Stimulated activated naive CD8-positive, alpha-beta T cell treated with anti-CD3 and anti-CD28 coated beads, Interleukin-15, amount 100 ng/mL, for 72 hours (primary cell): ENCODE measurements around the gene ERC2.

Experiments used
- ATAC-seq: fragments of 150-1000 bp; cut with Tn5 transposase; 2 replicates; pipeline ENCODE4 v1.10.0; 2021; ENCODE audit warnings: mild to moderate bottlenecking, moderate library complexity
- DNase-seq, 2 donors: peaks; one replicate each; pipeline ENCODE4 v3.0.0; 2021 to 2022
- H3K27ac Mint-ChIP-seq, 2 donors: one replicate each; pipeline ENCODE4 v1.8.0; 2022; ENCODE audit warnings: mild to moderate bottlenecking in 2 of 2, mixed read lengths in 2 of 2, moderate library complexity in 2 of 2
- H3K27me3 Mint-ChIP-seq: one replicate; pipeline ENCODE4 v1.8.0; 2022; ENCODE audit warnings: mixed read lengths
- H3K4me1 Mint-ChIP-seq: one replicate; pipeline ENCODE4 v1.8.0; 2022; ENCODE audit warnings: mild to moderate bottlenecking, mixed read lengths
- H3K4me3 Mint-ChIP-seq, 2 donors: one replicate each; pipeline ENCODE4 v1.8.0; 2022; ENCODE audit warnings: mild to moderate bottlenecking in 2 of 2, mixed read lengths in 2 of 2, moderate library complexity in 1 of 2
- H3K9me3 Mint-ChIP-seq, 2 donors: one replicate each; pipeline ENCODE4 v1.8.0; 2022; ENCODE audit warnings: mixed read lengths in 2 of 2

The ERC2 gene

DNA sequence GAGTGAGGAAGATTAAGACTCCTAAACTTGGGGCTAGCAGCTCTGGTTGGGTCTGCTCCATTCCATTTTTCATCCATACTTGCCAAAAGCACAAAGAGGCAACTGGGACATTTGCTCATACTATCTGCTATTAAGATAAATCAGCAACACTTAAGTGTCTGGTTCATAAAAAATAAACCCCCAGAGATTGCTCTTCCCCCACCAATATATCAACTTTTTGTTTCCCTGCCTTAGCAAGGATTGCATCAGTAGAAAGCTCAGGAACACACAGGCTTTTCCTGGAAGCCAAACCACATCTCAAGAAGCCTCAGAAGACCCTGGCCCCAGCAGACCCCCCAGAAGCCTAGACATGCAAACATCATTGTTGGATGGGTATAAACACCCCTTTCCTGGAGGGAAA, 748.8 kb downstream of the ERC2 start:
- H3K4me1 Mint-ChIP-seq = no peaks in the 10 kb centered on the region
- DNase-seq (no peak), ATAC-seq (no peak)
- peak overlapping the region in 1 of 2 donors; percentile 81 for H3K27ac Mint-ChIP-seq
- peaks cover 25% of the 10 kb centered on the region for H3K27me3 Mint-ChIP-seq
- no peak overlapping the region for H3K4me3 Mint-ChIP-seq
- no peaks in the 10 kb centered on the region for H3K9me3 Mint-ChIP-seq

DNA sequence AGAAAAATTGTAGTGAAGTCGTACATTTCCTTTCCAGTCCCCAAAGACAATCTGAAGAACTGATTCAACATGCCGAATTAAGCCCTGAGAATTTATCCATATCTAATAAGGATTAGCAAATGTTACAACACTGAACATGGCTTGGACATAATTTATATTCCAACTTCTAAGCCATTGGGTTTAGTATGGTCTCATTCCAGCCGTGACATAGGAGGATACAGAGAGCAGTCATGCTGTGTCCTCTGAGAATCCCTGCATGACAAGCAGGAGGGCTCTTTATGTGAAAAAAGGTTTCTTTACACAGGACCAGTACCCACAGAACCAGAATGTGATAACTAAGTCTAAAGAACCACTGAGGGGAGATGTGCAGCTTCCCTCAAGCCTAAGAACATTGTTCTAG, 749.3 kb downstream of the ERC2 start:
- no peaks in the 10 kb centered on the region for H3K9me3 Mint-ChIP-seq
- no peaks in the 10 kb centered on the region for H3K4me1 Mint-ChIP-seq
- peak overlapping the region in 1 of 2 donors; percentile 81 for H3K27ac Mint-ChIP-seq
- no peak overlapping the region for H3K4me3 Mint-ChIP-seq
- DNase-seq (no peak), ATAC-seq (no peak)
- H3K27me3 Mint-ChIP-seq = peaks cover 24% of the 10 kb centered on the region

- Mint-ChIP-seq H3K9me3 (no peaks in the 10 kb centered on the region), H3K27ac (peak overlapping the region in 1 of 2 donors; percentile 63), H3K27me3 (peaks cover 19% of the 10 kb centered on the region), H3K4me1 (no peaks in the 10 kb centered on the region), H3K4me3 (no peak overlapping the region)
- ATAC-seq = no peak
- DNase-seq = no peak
Measured at GRCh38 chr3:55718521-55718921, 749.7 kb downstream of the ERC2 start.

DNA sequence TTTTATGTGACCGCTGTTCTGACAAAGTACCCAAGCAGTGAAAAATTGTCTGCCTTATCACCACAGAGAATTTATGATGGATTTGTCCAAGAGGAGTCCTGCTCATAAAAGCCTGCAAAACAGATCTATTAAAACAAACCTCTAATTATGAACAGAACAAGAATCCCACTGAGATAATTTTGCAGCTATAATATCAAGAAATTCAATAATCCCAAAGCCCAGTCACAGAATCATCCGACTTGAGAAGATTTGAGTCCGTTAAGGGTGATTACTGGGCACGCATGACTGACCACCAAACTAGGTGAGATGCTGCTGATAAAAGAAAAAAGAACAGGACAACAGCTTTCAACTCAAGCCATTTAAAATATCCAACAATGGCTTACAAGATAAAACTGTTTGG, 750.2 kb downstream of the ERC2 start:
- ATAC-seq (no peak), DNase-seq (no peak)
- no peaks in the 10 kb centered on the region for H3K9me3 Mint-ChIP-seq
- H3K4me1 Mint-ChIP-seq = no peaks in the 10 kb centered on the region
- H3K4me3 Mint-ChIP-seq = no peak overlapping the region
- H3K27ac Mint-ChIP-seq = peak overlapping the region in 1 of 2 donors; percentile 82
- peaks cover 17% of the 10 kb centered on the region for H3K27me3 Mint-ChIP-seq

DNA sequence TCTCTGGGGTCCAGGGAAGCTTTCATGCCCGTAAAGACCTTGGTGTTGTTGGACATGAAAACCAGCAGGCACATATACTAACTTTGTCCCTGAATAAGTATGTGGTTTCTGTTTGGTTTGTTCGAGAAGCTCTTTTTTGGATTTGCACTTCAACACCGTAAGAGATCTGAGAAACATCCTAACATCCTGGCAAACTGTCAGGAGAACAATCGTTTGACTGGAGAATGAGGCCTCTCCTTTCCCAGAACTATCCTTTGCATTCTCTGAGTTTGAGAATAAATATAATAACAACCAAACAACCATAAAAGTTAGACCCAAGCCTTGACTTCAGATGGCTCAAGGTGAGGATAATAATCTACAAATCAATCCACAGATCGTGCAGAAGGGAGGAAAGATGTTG, 750.8 kb downstream of the ERC2 start:
- no peak for DNase-seq
- Mint-ChIP-seq H3K27me3 (peaks cover 12% of the 10 kb centered on the region), H3K27ac (peak overlapping the region; percentile 48 to 68), H3K4me3 (no peak overlapping the region), H3K9me3 (no peaks in the 10 kb centered on the region), H3K4me1 (no peaks in the 10 kb centered on the region)
- no peak for ATAC-seq

DNA sequence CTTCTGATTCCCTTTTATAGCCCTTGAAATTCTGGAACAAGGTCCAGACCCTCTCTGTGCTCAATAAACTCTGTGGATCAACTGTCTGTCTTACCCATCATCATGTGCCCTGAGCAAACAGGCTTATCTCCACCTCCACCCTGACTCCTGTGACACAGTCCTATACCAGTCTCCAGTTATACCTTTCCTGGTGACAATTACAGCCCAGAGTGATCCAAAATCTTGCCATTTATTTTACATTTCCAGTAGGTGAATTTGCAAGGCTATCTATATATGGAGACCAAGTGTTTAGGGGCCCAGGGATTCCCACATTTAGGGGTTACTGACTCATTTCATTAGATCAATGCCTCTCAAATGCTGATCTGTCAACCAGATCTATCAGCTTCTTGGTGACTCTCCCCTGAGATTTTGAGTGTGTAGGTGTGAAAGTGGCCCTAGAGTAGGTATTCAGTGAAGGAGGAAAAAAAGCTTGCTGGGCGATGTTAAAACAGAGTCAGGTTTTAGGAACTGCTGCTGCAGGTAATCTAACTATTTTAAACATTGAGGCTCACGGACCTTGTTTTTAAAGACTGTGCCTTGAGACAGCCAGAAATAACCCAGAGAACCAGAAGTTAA, 751.5 kb downstream of the ERC2 start:
- Mint-ChIP-seq H3K27ac (no peak overlapping the region), H3K9me3 (no peaks in the 10 kb centered on the region), H3K27me3 (peaks cover 9% of the 10 kb centered on the region), H3K4me3 (no peak overlapping the region), H3K4me1 (no peaks in the 10 kb centered on the region)
- DNase-seq (no peak), ATAC-seq (peak; percentile 28)

GRCh38 chr3:55716044-55716443, 752.2 kb downstream of the ERC2 start:
- peaks cover 9% of the 10 kb centered on the region for H3K27me3 Mint-ChIP-seq
- no peaks in the 10 kb centered on the region for H3K4me1 Mint-ChIP-seq
- no peak overlapping the region for H3K27ac Mint-ChIP-seq
- DNase-seq = no peak
- no peak for ATAC-seq
- H3K9me3 Mint-ChIP-seq = no peaks in the 10 kb centered on the region
- no peak overlapping the region for H3K4me3 Mint-ChIP-seq

- Mint-ChIP-seq H3K9me3 (peaks cover 0 to 8% of the 10 kb centered on the region in 2 donors), H3K4me3 (no peak overlapping the region), H3K27me3 (peaks cover 16% of the 10 kb centered on the region), H3K4me1 (no peaks in the 10 kb centered on the region), H3K27ac (no peak overlapping the region)
- ATAC-seq (no peak), DNase-seq (no peak)
Measured at GRCh38 chr3:55714057-55714456, 754.2 kb downstream of the ERC2 start.

- H3K9me3 Mint-ChIP-seq = peaks cover 0 to 8% of the 10 kb centered on the region in 2 donors
- H3K4me3 Mint-ChIP-seq = no peak overlapping the region
- no peak overlapping the region for H3K27ac Mint-ChIP-seq
- H3K4me1 Mint-ChIP-seq = no peaks in the 10 kb centered on the region
- ATAC-seq (no peak), DNase-seq (no peak)
- peaks cover 8% of the 10 kb centered on the region for H3K27me3 Mint-ChIP-seq
Measured at GRCh38 chr3:55711646-55712045, 756.6 kb downstream of the ERC2 start.

DNA sequence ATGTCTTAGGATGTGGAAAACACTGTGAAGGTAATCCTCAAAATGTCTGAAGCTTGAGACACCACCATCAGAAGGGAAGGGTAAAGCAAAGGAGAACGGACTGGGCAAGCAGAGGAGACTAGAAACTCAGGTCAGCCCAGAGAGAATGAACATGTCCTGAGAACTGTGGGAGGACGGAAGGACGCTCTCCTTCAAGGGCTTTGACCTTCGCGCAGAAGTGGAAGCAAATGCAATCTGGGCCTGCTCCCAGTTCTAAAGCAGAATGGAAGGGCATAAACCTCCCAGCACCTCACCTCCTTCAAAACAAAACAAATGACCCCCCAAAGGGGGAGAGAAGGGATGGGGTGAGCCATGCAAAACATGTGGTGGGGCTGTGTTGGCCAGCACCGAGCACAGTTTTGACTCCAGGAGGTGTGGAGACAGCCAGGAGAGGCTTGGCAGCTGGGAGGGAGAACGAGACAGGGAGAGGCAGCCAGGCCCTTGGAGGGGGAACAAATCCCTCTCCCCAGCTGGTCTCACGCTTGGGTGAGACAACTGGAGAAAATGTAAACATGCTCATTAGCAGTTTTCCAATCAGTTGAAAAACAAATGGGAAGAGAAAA, 758.8 kb downstream of the ERC2 start:
- Mint-ChIP-seq H3K4me1 (no peaks in the 10 kb centered on the region), H3K27me3 (peaks cover 8% of the 10 kb centered on the region), H3K27ac (peak overlapping the region in 1 of 2 donors; percentile 16), H3K4me3 (no peak overlapping the region), H3K9me3 (peaks cover 0 to 8% of the 10 kb centered on the region in 2 donors)
- no peak for DNase-seq
- no peak for ATAC-seq

DNA sequence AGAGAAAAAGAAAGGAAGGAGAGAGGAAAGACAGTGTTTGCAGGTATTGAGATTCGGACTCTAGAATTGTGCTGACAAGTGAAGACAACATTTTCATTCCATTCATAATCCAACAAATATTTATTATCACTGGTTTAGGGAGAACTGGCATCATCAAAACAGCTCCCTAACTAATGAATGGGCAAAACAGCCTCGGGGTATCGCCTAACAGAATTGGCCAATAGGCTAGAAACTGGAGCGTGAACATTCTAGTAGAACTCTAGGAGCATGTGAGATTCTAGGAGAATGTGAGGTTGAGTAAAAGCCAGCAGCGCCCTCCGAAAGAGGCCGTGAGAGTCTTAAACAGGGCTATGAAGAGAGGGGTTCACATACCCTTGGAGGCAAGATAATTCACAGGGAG, 759.3 kb downstream of the ERC2 start:
- H3K27me3 Mint-ChIP-seq = peaks cover 8% of the 10 kb centered on the region
- ATAC-seq (no peak), DNase-seq (no peak)
- H3K4me3 Mint-ChIP-seq = no peak overlapping the region
- no peak overlapping the region for H3K27ac Mint-ChIP-seq
- H3K9me3 Mint-ChIP-seq = peaks cover 0 to 8% of the 10 kb centered on the region in 2 donors
- H3K4me1 Mint-ChIP-seq = no peaks in the 10 kb centered on the region

DNA sequence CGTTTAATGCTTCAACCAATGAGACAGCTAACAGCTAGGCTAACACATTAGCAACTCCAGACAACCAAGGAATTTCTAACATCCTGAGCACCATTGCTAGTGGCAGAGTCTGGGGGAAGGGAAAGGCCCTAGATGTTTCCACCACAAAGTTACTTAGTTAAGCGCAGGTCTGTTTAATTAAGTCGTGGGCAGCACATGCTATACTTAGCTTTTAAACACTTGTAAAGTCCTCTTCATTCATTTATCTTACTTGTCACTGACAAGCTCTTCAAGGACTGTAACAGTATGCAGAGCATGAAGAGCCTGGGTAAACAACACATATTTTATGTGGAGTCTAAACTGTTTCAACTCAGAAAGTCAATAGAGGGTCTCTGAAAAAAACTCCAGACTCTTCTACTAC, 760.0 kb downstream of the ERC2 start:
- H3K4me1 Mint-ChIP-seq = no peaks in the 10 kb centered on the region
- H3K4me3 Mint-ChIP-seq = no peak overlapping the region
- ATAC-seq (no peak), DNase-seq (no peak)
- H3K27ac Mint-ChIP-seq = no peak overlapping the region
- H3K27me3 Mint-ChIP-seq = peaks cover 8% of the 10 kb centered on the region
- H3K9me3 Mint-ChIP-seq = peaks cover 0 to 8% of the 10 kb centered on the region in 2 donors

DNA sequence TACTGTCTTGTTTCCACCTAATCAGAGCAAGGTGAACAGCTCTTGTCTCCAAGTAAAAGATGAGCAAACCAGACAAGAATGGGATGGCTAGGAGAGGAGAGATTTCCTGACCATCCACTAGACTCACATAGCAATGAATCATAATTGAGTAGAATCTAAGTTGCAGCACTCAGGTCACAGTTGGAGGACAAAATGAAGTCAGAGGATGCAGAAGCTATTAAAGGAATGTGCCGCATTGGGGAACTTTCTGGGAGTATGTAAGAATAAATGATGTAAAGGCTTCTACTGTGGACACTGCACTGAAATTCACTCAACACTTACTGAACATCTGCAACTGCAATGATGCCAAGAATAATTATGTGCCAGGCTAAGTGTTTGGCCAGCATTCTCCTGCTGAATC, 763.7 kb downstream of the ERC2 start:
- Mint-ChIP-seq H3K4me1 (no peaks in the 10 kb centered on the region), H3K4me3 (no peak overlapping the region), H3K9me3 (peaks cover 0 to 8% of the 10 kb centered on the region in 2 donors), H3K27ac (peak overlapping the region in 1 of 2 donors; percentile 7), H3K27me3 (peaks cover 3% of the 10 kb centered on the region)
- ATAC-seq (no peak), DNase-seq (no peak)

- no peak for ATAC-seq
- DNase-seq = no peak
- peaks cover 0 to 7% of the 10 kb centered on the region in 2 donors for H3K9me3 Mint-ChIP-seq
- H3K27ac Mint-ChIP-seq = no peak overlapping the region
- H3K4me3 Mint-ChIP-seq = no peak overlapping the region
- H3K4me1 Mint-ChIP-seq = no peaks in the 10 kb centered on the region
- no peaks in the 10 kb centered on the region for H3K27me3 Mint-ChIP-seq
Measured at GRCh38 chr3:55702822-55703221, 765.4 kb downstream of the ERC2 start.

DNA sequence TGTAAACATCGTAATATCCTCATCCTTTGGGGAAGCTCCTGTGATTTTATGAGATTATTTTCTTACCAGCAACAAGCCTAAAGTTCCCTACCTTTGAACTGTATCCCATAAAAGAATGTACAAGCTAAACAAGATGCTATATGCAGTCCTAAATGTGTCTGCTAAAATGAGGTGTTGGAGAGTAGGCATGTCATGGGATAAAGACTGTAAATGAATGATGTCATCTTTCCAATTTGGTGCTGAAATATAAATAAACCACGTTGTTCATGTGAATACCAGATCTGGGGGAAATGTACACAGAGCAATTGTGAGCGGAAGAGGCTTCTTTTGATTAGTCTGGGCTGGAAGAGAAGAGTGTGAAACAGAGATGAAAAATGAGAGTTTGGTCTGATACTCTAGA, 766.3 kb downstream of the ERC2 start:
- Mint-ChIP-seq H3K4me1 (no peaks in the 10 kb centered on the region), H3K27ac (peak overlapping the region in 1 of 2 donors; percentile 13), H3K9me3 (peaks cover 0 to 7% of the 10 kb centered on the region in 2 donors), H3K27me3 (no peaks in the 10 kb centered on the region), H3K4me3 (no peak overlapping the region)
- DNase-seq (no peak), ATAC-seq (no peak)

DNA sequence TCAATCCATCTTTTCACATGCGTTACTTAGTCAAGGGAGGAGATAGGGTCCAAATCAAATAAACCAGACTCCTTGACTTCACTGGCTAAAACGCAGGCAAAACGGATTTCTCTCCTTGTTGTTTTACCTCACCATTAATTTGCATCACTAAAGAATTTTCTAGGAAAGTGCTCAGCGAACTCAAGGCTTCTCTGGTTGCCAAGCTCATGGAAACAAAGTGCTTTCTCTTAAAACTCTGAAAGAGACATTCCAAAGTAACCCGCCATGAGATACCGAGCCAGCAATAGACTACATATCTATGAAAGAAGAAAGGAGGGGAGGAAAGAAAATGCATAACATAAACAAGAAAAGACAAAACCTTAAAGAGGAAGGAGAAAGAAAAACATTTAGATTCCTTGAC, 769.4 kb downstream of the ERC2 start:
- peaks cover 0 to 7% of the 10 kb centered on the region in 2 donors for H3K9me3 Mint-ChIP-seq
- H3K4me3 Mint-ChIP-seq = no peak overlapping the region
- H3K27ac Mint-ChIP-seq = no peak overlapping the region
- H3K27me3 Mint-ChIP-seq = peaks cover 7% of the 10 kb centered on the region
- ATAC-seq (no peak), DNase-seq (no peak)
- H3K4me1 Mint-ChIP-seq = no peaks in the 10 kb centered on the region
